KOPT-K1 (cell line): ENCODE results near the gene PCDHB6.
"Not testable (repeated sequence)": the region's sequence is repeated elsewhere in the genome, so short reads cannot be mapped to it uniquely, and the experiment has no call there.

ENCODE experiments used
- H3K27ac ChIP-seq: fragments of 200-600 bp; sonication (generic); 2 replicates; pipeline ENCODE4 v1.5.1; 2016; ENCODE audit warnings: antibody characterized with exemption, mild to moderate bottlenecking, low read depth, low read length; ENCODE audit not compliant: poor library complexity, severe bottlenecking
- H3K36me3 ChIP-seq: fragments of 200-600 bp; sonication (generic); 2 replicates; pipeline ENCODE4 v1.5.1; 2017; ENCODE audit warnings: antibody characterized with exemption, mild to moderate bottlenecking, low read length, moderate library complexity; ENCODE audit not compliant: insufficient read depth
- H3K9me3 ChIP-seq: fragments of 200-600 bp; sonication (generic); 2 replicates; pipeline ENCODE4 v1.5.1; 2017; ENCODE audit warnings: antibody characterized with exemption, low read length, mild to moderate bottlenecking; ENCODE audit not compliant: insufficient read depth, poor library complexity, severe bottlenecking

Gene PCDHB6

GRCh38 chr5:141182248-141182647, 32.4 kb downstream of the PCDHB6 start, which contains the start of gene PCDHB16:
Gene PCDHB16 (plus strand): TSS chr5:141182387. CDS start chr5:141182560, 173 bp downstream.
- H3K36me3 ChIP-seq, result no peaks in the 10 kb centered on the region
- no peak within 1 kb of the TSS for H3K27ac ChIP-seq
- no peaks in the 10 kb centered on the region for H3K9me3 ChIP-seq

- not testable (repeated sequence) for H3K36me3 ChIP-seq
Observed at GRCh38 chr5:141184117-141184855, 34.4 kb downstream of the PCDHB6 start.

DNA sequence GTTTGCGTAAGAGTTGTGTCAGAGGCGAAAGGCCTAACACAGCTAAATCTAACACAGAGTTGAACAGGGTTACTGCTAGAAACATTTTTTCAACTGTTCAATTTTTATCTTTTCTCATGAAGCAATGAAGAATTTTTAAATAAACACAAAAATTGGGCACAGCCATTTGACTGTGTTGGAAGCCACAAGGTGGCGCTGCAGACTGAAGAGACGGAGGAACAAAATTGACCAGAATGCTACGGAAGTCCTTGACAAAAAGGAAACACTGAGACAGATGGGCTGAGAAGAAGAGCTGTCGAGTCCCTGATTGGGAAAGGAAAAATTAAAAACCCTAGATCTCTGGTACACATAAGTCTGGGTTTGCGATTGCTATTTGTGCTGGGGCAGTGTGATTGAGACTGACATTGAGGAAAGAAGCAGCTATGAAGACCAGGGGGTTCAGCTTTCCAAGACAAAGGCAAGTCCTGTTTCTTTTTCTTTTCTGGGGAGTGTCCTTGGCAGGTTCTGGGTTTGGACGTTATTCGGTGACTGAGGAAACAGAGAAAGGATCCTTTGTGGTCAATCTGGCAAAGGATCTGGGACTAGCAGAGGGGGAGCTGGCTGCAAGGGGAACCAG, 37.1 kb downstream of the PCDHB6 start, which contains the start of gene PCDHB9:
Gene PCDHB9, plus strand, starts transcription at position 265 of the 616 bp plus-strand sequence. Its CDS starts 158 bp downstream, at position 423.
- Histone ChIP-seq H3K9me3 (no peaks in the 10 kb centered on the region), H3K36me3 (no peaks in the 10 kb centered on the region), H3K27ac (no peak within 1 kb of the TSS)

More at GRCh38 chr5:141184117-141184855, 34.4 kb downstream of the PCDHB6 start:
- H3K27ac ChIP-seq, H3K9me3 ChIP-seq: not testable (repeated sequence)

- H3K36me3 ChIP-seq, H3K9me3 ChIP-seq, H3K27ac ChIP-seq: not testable (repeated sequence)
Observed at GRCh38 chr5:141188682-141189081, 38.8 kb downstream of the PCDHB6 start.

DNA sequence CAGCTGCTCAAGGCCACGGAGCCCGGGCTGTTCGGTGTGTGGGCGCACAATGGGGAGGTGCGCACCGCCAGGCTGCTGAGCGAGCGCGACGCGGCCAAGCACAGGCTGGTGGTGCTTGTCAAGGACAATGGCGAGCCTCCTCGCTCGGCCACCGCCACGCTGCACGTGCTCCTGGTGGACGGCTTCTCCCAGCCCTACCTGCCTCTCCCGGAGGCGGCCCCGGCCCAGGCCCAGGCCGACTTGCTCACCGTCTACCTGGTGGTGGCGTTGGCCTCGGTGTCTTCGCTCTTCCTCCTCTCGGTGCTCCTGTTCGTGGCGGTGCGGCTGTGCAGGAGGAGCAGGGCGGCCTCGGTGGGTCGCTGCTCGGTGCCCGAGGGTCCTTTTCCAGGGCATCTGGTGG, 39.3 kb downstream of the PCDHB6 start:
- not testable (repeated sequence) for H3K9me3 ChIP-seq, H3K36me3 ChIP-seq, H3K27ac ChIP-seq

DNA sequence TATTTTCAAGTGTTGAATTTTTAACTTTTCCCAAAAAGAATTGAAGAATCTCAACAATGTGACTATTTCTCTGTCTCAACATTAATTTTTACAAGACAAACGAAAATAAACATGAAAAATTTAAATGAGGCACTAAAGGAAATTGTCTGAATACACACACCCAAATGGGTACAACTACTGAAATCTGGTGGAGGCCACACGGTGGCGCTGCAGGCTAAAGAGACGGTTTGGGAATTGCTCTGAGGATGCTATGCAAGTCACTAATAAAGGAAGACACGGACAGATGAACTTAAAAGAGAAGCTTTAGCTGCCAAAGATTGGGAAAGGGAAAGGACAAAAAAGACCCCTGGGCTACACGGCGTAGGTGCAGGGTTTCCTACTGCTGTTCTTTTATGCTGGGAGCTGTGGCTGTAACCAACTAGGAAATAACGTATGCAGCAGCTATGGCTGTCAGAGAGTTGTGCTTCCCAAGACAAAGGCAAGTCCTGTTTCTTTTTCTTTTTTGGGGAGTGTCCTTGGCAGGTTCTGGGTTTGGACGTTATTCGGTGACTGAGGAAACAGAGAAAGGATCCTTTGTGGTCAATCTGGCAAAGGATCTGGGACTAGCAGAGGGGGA, 42.4 kb downstream of the PCDHB6 start, which contains the start of gene PCDHB10:
Gene PCDHB10, plus strand, starts transcription at position 244 of the 616 bp plus-strand sequence. Its CDS starts 200 bp downstream, at position 444.
- no peak within 1 kb of the TSS for H3K27ac ChIP-seq
- peaks cover 11% of the 10 kb centered on the region for H3K9me3 ChIP-seq
- H3K36me3 ChIP-seq, result no peaks in the 10 kb centered on the region

GRCh38 chr5:141194332-141194731, 44.5 kb downstream of the PCDHB6 start:
- H3K36me3 ChIP-seq, H3K27ac ChIP-seq: not testable (repeated sequence)
- peaks cover 23% of the 10 kb centered on the region for H3K9me3 ChIP-seq

DNA sequence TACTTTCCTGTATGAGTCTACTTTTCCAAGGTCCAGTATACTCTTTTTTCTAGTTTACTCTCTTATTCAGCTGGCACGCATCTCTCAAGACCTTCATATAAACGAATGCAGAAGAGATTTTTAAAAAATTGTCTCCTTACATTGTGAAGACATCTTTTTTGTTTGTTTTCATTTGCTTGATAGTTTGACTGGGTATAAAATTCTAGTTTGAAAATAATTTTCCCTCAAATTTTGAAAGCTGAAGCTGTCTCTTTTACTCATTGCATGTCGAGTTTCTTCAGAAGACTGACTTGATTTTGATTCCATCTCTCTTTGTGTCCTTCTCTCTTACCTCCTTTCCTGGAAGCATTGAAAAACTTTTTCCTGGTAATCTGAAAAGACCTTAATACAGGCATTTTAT, 46.5 kb downstream of the PCDHB6 start:
- peaks cover 23% of the 10 kb centered on the region for H3K9me3 ChIP-seq
- H3K36me3 ChIP-seq, result no peaks in the 10 kb centered on the region
- H3K27ac ChIP-seq, result no peak overlapping the region

GRCh38 chr5:141199359-141200235, 49.7 kb downstream of the PCDHB6 start, which contains the start of gene PCDHB11:
Gene PCDHB11 (plus strand): TSS chr5:141199627. CDS start chr5:141199775, 148 bp downstream.
- no peaks in the 10 kb centered on the region for H3K36me3 ChIP-seq
- peaks cover 23% of the 10 kb centered on the region for H3K9me3 ChIP-seq
- no peak within 1 kb of the TSS for H3K27ac ChIP-seq

GRCh38 chr5:141201126-141201525, 51.3 kb downstream of the PCDHB6 start:
- H3K36me3 ChIP-seq, result not testable (repeated sequence)
- peaks cover 21% of the 10 kb centered on the region for H3K9me3 ChIP-seq

DNA sequence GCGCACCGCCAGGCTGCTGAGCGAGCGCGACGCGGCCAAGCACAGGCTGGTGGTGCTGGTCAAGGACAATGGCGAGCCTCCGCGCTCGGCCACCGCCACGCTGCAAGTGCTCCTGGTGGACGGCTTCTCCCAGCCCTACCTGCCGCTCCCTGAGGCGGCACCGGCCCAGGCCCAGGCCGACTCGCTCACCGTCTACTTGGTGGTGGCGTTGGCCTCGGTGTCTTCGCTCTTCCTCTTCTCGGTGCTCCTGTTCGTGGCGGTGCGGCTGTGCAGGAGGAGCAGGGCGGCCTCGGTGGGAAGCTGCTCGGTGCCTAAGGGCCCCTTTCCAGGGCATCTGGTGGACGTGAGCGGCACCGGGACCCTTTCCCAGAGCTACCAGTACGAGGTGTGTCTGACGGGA, 51.8 kb downstream of the PCDHB6 start:
- H3K9me3 ChIP-seq, result peaks cover 16% of the 10 kb centered on the region
- not testable (repeated sequence) for H3K36me3 ChIP-seq, H3K27ac ChIP-seq

More at GRCh38 chr5:141201126-141201525, 51.3 kb downstream of the PCDHB6 start:
- H3K27ac ChIP-seq, result not testable (repeated sequence)
